Measurements from ENCODE around the gene FRMD1. TPM values are rescaled to one million over a fixed set of nuclear protein-coding genes. Genes with fewer than 3 reads are reported as not detected.

The FRMD1 gene
- total RNA-seq, 3 donors from 2014 or later: 0.29 to 0.96 (median 0.66) TPM

DNA sequence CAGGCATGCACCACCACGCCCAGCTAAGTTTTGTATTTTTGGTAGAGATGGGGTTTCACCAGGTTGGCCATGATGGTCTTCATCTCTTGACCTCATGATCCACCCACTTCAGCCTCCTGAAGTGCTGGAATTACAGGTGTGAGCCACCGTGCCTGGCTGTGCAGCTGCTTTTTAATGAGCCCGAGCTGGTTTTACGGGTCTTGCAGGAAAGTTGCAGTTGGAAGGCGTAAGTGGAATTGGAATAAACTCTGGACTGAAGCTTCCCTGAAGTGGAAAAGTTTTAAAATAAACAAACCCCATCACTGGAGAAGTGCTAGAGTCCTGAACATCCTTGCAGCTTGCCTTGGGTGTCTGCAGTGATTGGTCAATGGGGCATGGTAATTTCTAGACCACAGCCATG, 41.2 kb downstream of the FRMD1 start:
- Histone ChIP-seq H3K9me3 (peaks cover 19 to 34% of the 10 kb centered on the region in 2 donors), H3K27ac (peak overlapping the region; percentile 36 to 53), H3K4me1 (no peaks in the 10 kb centered on the region), H3K4me3 (no peak overlapping the region), H3K27me3 (no peaks in the 10 kb centered on the region), H3K36me3 (no peaks in the 10 kb centered on the region)
- TF ChIP-seq, protein P1, sequence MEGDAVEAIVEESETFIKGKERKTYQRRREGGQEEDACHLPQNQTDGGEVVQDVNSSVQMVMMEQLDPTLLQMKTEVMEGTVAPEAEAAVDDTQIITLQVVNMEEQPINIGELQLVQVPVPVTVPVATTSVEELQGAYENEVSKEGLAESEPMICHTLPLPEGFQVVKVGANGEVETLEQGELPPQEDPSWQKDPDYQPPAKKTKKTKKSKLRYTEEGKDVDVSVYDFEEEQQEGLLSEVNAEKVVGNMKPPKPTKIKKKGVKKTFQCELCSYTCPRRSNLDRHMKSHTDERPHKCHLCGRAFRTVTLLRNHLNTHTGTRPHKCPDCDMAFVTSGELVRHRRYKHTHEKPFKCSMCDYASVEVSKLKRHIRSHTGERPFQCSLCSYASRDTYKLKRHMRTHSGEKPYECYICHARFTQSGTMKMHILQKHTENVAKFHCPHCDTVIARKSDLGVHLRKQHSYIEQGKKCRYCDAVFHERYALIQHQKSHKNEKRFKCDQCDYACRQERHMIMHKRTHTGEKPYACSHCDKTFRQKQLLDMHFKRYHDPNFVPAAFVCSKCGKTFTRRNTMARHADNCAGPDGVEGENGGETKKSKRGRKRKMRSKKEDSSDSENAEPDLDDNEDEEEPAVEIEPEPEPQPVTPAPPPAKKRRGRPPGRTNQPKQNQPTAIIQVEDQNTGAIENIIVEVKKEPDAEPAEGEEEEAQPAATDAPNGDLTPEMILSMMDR (IDR thresholded peaks at IDR 0.05): no peak
- TF ChIP-seq POLR2A (IDR thresholded peaks at IDR 0.05) (no peak), POLR2AphosphoS5 (IDR thresholded peaks at IDR 0.05) (no peak)
- intact Hi-C loops (cut with DNase I; ENCODE audit: low total_unique reads): no loop called here
- no peak for DNase-seq (ENCODE audit: low spot score in 2 of 2)

DNA sequence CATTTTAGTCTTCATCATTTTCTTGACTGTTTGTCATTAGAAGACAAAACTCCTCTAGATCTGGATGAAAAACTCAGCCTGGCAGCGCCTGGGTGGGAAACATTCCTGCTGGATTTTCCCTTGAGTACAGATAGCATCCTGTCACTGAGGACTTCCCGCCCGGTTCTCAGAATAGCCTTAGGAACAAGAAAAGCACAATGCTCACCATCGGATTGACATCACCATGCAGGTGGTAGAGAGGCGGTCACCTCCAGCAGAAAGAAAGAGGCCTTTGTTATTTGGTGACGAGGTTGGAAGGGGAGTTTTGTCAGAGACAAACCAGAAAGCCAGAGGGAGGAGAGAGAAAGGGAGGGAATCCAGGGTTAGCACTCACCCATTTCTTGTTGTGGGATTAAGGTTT, 41.8 kb downstream of the FRMD1 start:
- DNase-seq (ENCODE audit: low spot score in 2 of 2): peak in 1 of 2 donors; percentile 54
- Histone ChIP-seq H3K27me3 (no peaks in the 10 kb centered on the region), H3K36me3 (no peaks in the 10 kb centered on the region), H3K4me1 (no peaks in the 10 kb centered on the region), H3K9me3 (peaks cover 16 to 34% of the 10 kb centered on the region in 2 donors), H3K4me3 (peak overlapping the region in 1 of 3 donors; percentile 28), H3K27ac (peak overlapping the region; percentile 36 to 88)
- intact Hi-C loops (cut with DNase I; ENCODE audit: low total_unique reads): no loop called here
- TF ChIP-seq POLR2AphosphoS5 (IDR thresholded peaks at IDR 0.05) (peak in 1 of 3 donors; percentile 29), POLR2A (IDR thresholded peaks at IDR 0.05) (no peak)
- TF ChIP-seq, protein P1 (IDR thresholded peaks at IDR 0.05): no peak

DNA sequence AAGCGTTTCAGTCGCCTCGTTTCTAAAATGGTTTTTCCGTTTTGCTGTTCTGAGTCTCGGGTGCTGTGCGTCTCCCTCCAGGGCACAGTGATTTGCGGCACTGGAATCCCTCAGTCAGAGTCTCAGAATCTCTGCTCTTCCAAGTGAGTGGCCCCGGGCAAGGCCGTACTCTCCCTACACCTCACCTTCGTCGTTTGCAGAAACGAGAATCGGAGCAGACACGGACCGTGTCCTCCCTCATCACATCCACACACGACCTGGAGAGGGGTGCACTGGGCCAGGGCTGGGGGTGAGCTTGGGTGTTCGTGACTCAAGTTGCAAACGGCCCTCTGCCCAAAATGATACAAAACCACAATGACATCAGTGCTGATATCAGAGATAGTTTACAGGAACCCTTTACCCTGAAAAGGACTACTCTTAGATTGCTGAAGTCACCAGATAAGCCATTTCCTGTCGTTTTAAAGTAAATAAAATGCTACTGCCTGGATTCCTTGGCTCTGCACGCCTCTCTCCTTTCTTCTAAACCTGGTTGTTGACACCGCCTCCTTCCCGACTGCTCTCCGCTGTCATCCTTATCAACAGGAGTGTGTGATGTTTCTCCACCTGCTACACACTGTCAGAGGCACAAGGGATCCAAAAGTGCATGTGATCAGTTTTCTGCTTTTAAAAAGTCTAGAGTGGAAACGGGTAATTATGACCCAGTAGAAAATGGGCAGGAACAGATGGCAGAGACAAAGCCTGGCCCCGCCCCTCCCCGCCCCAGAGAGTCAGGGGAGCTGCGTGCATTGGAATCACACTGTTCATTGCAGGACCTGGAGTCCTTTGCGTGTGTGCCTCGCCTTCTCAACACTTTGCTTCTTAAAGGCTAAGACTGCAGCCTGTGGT, 43.1 kb downstream of the FRMD1 start:
- no peak for DNase-seq (ENCODE audit: low spot score in 2 of 2)
- H3K4me1 ChIP-seq: no peaks in the 10 kb centered on the region
- intact Hi-C loops (cut with DNase I; ENCODE audit: low total_unique reads): no loop called here
- no peaks in the 10 kb centered on the region for H3K27me3 ChIP-seq
- H3K36me3 ChIP-seq: no peaks in the 10 kb centered on the region
- no peak for TF ChIP-seq POLR2A (IDR thresholded peaks at IDR 0.05)
- TF ChIP-seq, protein P1 (IDR thresholded peaks at IDR 0.05): no peak
- no peak for TF ChIP-seq POLR2AphosphoS5 (IDR thresholded peaks at IDR 0.05)
- H3K27ac ChIP-seq: peak overlapping the region; percentile 60 to 88
- H3K9me3 ChIP-seq: peaks cover 13 to 23% of the 10 kb centered on the region in 2 donors
- peak overlapping the region; percentile 14 to 70 (median 48) for H3K4me3 ChIP-seq

DNA sequence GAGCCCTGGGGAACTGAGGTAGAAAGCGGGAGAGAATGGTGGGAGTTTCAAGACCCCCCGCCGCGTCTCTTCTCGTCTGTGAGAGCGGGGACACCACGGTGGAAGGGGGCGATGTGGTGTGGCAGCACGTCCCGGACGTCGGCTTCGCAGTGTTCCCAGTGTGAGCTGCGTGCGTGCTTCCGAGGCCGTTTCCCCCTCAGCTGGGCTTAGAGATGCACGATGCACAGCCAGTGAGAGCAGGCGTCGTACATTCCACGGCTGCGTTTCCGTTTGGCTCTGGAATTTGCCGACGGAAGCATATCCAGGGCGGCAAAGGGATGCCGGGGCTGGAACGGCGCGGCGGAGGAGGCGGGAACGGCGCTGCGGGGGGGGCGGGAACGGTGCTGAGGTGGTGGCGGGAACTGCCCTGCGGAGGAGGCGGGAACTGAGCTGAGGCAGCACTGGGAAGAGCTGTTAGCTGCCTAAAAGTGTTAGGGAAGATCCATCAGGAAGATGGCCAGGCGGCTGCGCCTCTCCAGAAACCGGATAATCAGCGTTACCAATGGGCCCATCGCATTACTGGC, 43.8 kb downstream of the FRMD1 start:
- Histone ChIP-seq H3K4me3 (peak overlapping the region; percentile 14 to 70 (median 48)), H3K4me1 (no peaks in the 10 kb centered on the region), H3K9me3 (peaks cover 5 to 16% of the 10 kb centered on the region in 2 donors), H3K27me3 (no peaks in the 10 kb centered on the region), H3K36me3 (no peaks in the 10 kb centered on the region), H3K27ac (peak overlapping the region; percentile 60 to 88)
- TF ChIP-seq POLR2AphosphoS5 (IDR thresholded peaks at IDR 0.05): no peak
- no peak for DNase-seq (ENCODE audit: low spot score in 2 of 2)
- intact Hi-C loops (cut with DNase I; ENCODE audit: low total_unique reads): no loop called here

DNA sequence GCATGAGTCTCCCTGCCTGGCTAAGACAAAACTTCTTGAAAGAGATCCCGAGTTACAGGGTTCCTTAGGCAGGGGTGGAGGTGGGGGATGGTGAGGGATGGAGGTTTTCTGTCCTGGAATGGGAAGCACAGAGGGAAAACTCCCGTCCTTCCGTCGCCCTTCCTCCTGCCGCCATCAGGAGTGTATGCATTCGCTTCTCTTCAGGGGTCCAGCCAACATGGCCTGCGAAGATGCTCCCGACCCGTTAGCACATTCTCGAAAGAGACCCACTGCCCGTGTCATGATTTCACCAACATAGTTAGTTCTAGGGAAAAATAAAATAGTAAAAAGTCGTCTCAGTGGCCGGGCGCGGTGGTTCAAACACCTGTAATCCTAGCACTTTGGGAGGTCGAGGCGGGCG, 44.5 kb downstream of the FRMD1 start:
- Histone ChIP-seq H3K27me3 (no peaks in the 10 kb centered on the region), H3K4me1 (no peaks in the 10 kb centered on the region), H3K9me3 (peaks cover 0 to 10% of the 10 kb centered on the region in 2 donors), H3K36me3 (no peaks in the 10 kb centered on the region), H3K4me3 (no peak overlapping the region), H3K27ac (peak overlapping the region in 1 of 2 donors; percentile 88)
- intact Hi-C loops (cut with DNase I; ENCODE audit: low total_unique reads): no loop called here
- TF ChIP-seq POLR2A (IDR thresholded peaks at IDR 0.05): no peak
- TF ChIP-seq POLR2AphosphoS5 (IDR thresholded peaks at IDR 0.05): no peak
- TF ChIP-seq, protein P1 (IDR thresholded peaks at IDR 0.05): no peak
- no peak for DNase-seq (ENCODE audit: low spot score in 2 of 2)
